ENCODE measurements around the gene NEU2.

Gene NEU2

GRCh38 chr2:233033672-233034071 is 1.2 kb downstream of the NEU2 start:
- H2BK15ac ChIP-seq (replicated peaks; ENCODE audit: low read depth) = no peak overlapping the region
- H3K79me1 ChIP-seq (ENCODE audit: low read length) = no peaks in the 10 kb centered on the region
- DNase-seq = no peak
- no peak overlapping the region for H3K4ac ChIP-seq (ENCODE audit: low read depth, low read length)
- no peak overlapping the region for H3K9ac ChIP-seq (ENCODE audit: low read length)
- no peak overlapping the region for H3K23ac ChIP-seq (ENCODE audit: low read length)
- H4K5ac ChIP-seq (ENCODE audit: low read length) = no peak overlapping the region
- no peaks in the 10 kb centered on the region for H3K27me3 ChIP-seq (ENCODE audit: insufficient read depth, low read length, poor library complexity)
- H3K18ac ChIP-seq (ENCODE audit: low read length) = no peak overlapping the region
- H3K4me3 ChIP-seq (ENCODE audit: low read length) = no peak overlapping the region
- H3K36me3 ChIP-seq (ENCODE audit: control insufficient read depth, insufficient read depth, low read length) = no peaks in the 10 kb centered on the region
- WGBS (ENCODE audit: extremely low coverage, insufficient coverage, low lambda C conversion rate) = no CpG with 5 or more reads among the region's 9 CpGs
- no peaks in the 10 kb centered on the region for H3K4me1 ChIP-seq (ENCODE audit: control insufficient read depth, low read depth, low read length)
- H2AK5ac ChIP-seq (ENCODE audit: low read length) = no peak overlapping the region
- no peak overlapping the region for H2BK5ac ChIP-seq (ENCODE audit: low read length)
- no peak overlapping the region for H3K56ac ChIP-seq (ENCODE audit: low read length)
- H2BK120ac ChIP-seq (ENCODE audit: low read depth, low read length) = no peak overlapping the region
- H3K27ac ChIP-seq (ENCODE audit: low read depth, low read length) = no peak overlapping the region
- no peak overlapping the region for H4K8ac ChIP-seq (ENCODE audit: low read depth, low read length)
- no peak overlapping the region for H3K4me2 ChIP-seq (ENCODE audit: low read length)
- H3K79me2 ChIP-seq (ENCODE audit: control insufficient read depth, insufficient read depth, low read length) = no peaks in the 10 kb centered on the region

GRCh38 chr2:233034091-233034882 is 1.8 kb downstream of the NEU2 start:
- WGBS (ENCODE audit: extremely low coverage, insufficient coverage, low lambda C conversion rate) = no CpG with 5 or more reads among the region's 37 CpGs

GRCh38 chr2:233035426-233036161 is 3.1 kb downstream of the NEU2 start:
- H3K27me3 ChIP-seq (ENCODE audit: insufficient read depth, low read length, poor library complexity) = no peaks in the 10 kb centered on the region
- no peak overlapping the region for H3K23ac ChIP-seq (ENCODE audit: low read length)
- no peak overlapping the region for H3K18ac ChIP-seq (ENCODE audit: low read length)
- no peak overlapping the region for H3K56ac ChIP-seq (ENCODE audit: low read length)
- H4K8ac ChIP-seq (ENCODE audit: low read depth, low read length) = no peak overlapping the region
- no peak overlapping the region for H3K27ac ChIP-seq (ENCODE audit: low read depth, low read length)
- H3K4me1 ChIP-seq (ENCODE audit: control insufficient read depth, low read depth, low read length) = no peaks in the 10 kb centered on the region
- H3K79me2 ChIP-seq (ENCODE audit: control insufficient read depth, insufficient read depth, low read length) = no peaks in the 10 kb centered on the region
- no peak overlapping the region for H3K9ac ChIP-seq (ENCODE audit: low read length)
- H2BK15ac ChIP-seq (replicated peaks; ENCODE audit: low read depth) = no peak overlapping the region
- H3K79me1 ChIP-seq (ENCODE audit: low read length) = no peaks in the 10 kb centered on the region
- no peak overlapping the region for H3K4ac ChIP-seq (ENCODE audit: low read depth, low read length)
- no peaks in the 10 kb centered on the region for H3K36me3 ChIP-seq (ENCODE audit: control insufficient read depth, insufficient read depth, low read length)
- WGBS (ENCODE audit: extremely low coverage, insufficient coverage, low lambda C conversion rate) = no CpG with 5 or more reads among the region's 23 CpGs
- no peak overlapping the region for H2AK5ac ChIP-seq (ENCODE audit: low read length)
- H4K5ac ChIP-seq (ENCODE audit: low read length) = no peak overlapping the region
- H3K4me3 ChIP-seq (ENCODE audit: low read length) = no peak overlapping the region
- no peak overlapping the region for H2BK120ac ChIP-seq (ENCODE audit: low read depth, low read length)
- H3K4me2 ChIP-seq (ENCODE audit: low read length) = no peak overlapping the region
- no peak for DNase-seq
- H2BK5ac ChIP-seq (ENCODE audit: low read length) = no peak overlapping the region

More at GRCh38 chr2:233034091-233034882, 1.8 kb downstream of the NEU2 start:
- H4K8ac ChIP-seq (ENCODE audit: low read depth, low read length) = no peak overlapping the region
- no peak overlapping the region for H4K5ac ChIP-seq (ENCODE audit: low read length)
- no peak overlapping the region for H3K56ac ChIP-seq (ENCODE audit: low read length)
- H3K23ac ChIP-seq (ENCODE audit: low read length) = no peak overlapping the region
- H3K4ac ChIP-seq (ENCODE audit: low read depth, low read length) = no peak overlapping the region
- H2BK5ac ChIP-seq (ENCODE audit: low read length) = no peak overlapping the region
- H3K79me2 ChIP-seq (ENCODE audit: control insufficient read depth, insufficient read depth, low read length) = no peaks in the 10 kb centered on the region
- no peaks in the 10 kb centered on the region for H3K36me3 ChIP-seq (ENCODE audit: control insufficient read depth, insufficient read depth, low read length)
- no peaks in the 10 kb centered on the region for H3K27me3 ChIP-seq (ENCODE audit: insufficient read depth, low read length, poor library complexity)
- no peaks in the 10 kb centered on the region for H3K79me1 ChIP-seq (ENCODE audit: low read length)
- no peak overlapping the region for H3K9ac ChIP-seq (ENCODE audit: low read length)
- H2AK5ac ChIP-seq (ENCODE audit: low read length) = no peak overlapping the region
- H2BK120ac ChIP-seq (ENCODE audit: low read depth, low read length) = no peak overlapping the region
- no peak overlapping the region for H3K18ac ChIP-seq (ENCODE audit: low read length)
- H3K4me1 ChIP-seq (ENCODE audit: control insufficient read depth, low read depth, low read length) = no peaks in the 10 kb centered on the region
- DNase-seq = no peak
- no peak overlapping the region for H2BK15ac ChIP-seq (replicated peaks; ENCODE audit: low read depth)
- no peak overlapping the region for H3K27ac ChIP-seq (ENCODE audit: low read depth, low read length)
- no peak overlapping the region for H3K4me3 ChIP-seq (ENCODE audit: low read length)
- no peak overlapping the region for H3K4me2 ChIP-seq (ENCODE audit: low read length)

- H2BK5ac ChIP-seq (ENCODE audit: low read length) = no peak overlapping the region
- no peak overlapping the region for H3K4ac ChIP-seq (ENCODE audit: low read depth, low read length)
- no peaks in the 10 kb centered on the region for H3K27me3 ChIP-seq (ENCODE audit: insufficient read depth, low read length, poor library complexity)
- H3K4me3 ChIP-seq (ENCODE audit: low read length) = no peak overlapping the region
- H3K36me3 ChIP-seq (ENCODE audit: control insufficient read depth, insufficient read depth, low read length) = no peaks in the 10 kb centered on the region
- no peaks in the 10 kb centered on the region for H3K79me2 ChIP-seq (ENCODE audit: control insufficient read depth, insufficient read depth, low read length)
- H3K23ac ChIP-seq (ENCODE audit: low read length) = no peak overlapping the region
- H2BK120ac ChIP-seq (ENCODE audit: low read depth, low read length) = no peak overlapping the region
- no peak overlapping the region for H3K4me2 ChIP-seq (ENCODE audit: low read length)
- no peak for DNase-seq
- no peaks in the 10 kb centered on the region for H3K4me1 ChIP-seq (ENCODE audit: control insufficient read depth, low read depth, low read length)
- no peak overlapping the region for H4K5ac ChIP-seq (ENCODE audit: low read length)
- no CpG with 5 or more reads among the region's 12 CpGs for WGBS (ENCODE audit: extremely low coverage, insufficient coverage, low lambda C conversion rate)
- H3K79me1 ChIP-seq (ENCODE audit: low read length) = no peaks in the 10 kb centered on the region
- no peak overlapping the region for H3K56ac ChIP-seq (ENCODE audit: low read length)
- no peak overlapping the region for H3K27ac ChIP-seq (ENCODE audit: low read depth, low read length)
- no peak overlapping the region for H4K8ac ChIP-seq (ENCODE audit: low read depth, low read length)
- H3K9ac ChIP-seq (ENCODE audit: low read length) = no peak overlapping the region
- H2AK5ac ChIP-seq (ENCODE audit: low read length) = no peak overlapping the region
- H2BK15ac ChIP-seq (replicated peaks; ENCODE audit: low read depth) = no peak overlapping the region
- no peak overlapping the region for H3K18ac ChIP-seq (ENCODE audit: low read length)
Measured at GRCh38 chr2:233036162-233036838, 3.8 kb downstream of the NEU2 start.

- no peak overlapping the region for H3K23ac ChIP-seq (ENCODE audit: low read length)
Measured at GRCh38 chr2:233037078-233037477, 4.6 kb downstream of the NEU2 start.

More at GRCh38 chr2:233037078-233037477, 4.6 kb downstream of the NEU2 start:
- H3K4ac ChIP-seq (ENCODE audit: low read depth, low read length) = no peak overlapping the region
- no peak overlapping the region for H3K27ac ChIP-seq (ENCODE audit: low read depth, low read length)
- no peaks in the 10 kb centered on the region for H3K36me3 ChIP-seq (ENCODE audit: control insufficient read depth, insufficient read depth, low read length)
- no peak for DNase-seq
- H3K79me2 ChIP-seq (ENCODE audit: control insufficient read depth, insufficient read depth, low read length) = no peaks in the 10 kb centered on the region
- H3K4me1 ChIP-seq (ENCODE audit: control insufficient read depth, low read depth, low read length) = no peaks in the 10 kb centered on the region
- H3K9ac ChIP-seq (ENCODE audit: low read length) = no peak overlapping the region
- no peak overlapping the region for H2BK15ac ChIP-seq (replicated peaks; ENCODE audit: low read depth)
- H3K4me3 ChIP-seq (ENCODE audit: low read length) = no peak overlapping the region
- H2AK5ac ChIP-seq (ENCODE audit: low read length) = no peak overlapping the region
- no peaks in the 10 kb centered on the region for H3K27me3 ChIP-seq (ENCODE audit: insufficient read depth, low read length, poor library complexity)
- no peak overlapping the region for H3K4me2 ChIP-seq (ENCODE audit: low read length)
- H3K56ac ChIP-seq (ENCODE audit: low read length) = no peak overlapping the region
- no peak overlapping the region for H2BK120ac ChIP-seq (ENCODE audit: low read depth, low read length)
- no peak overlapping the region for H2BK5ac ChIP-seq (ENCODE audit: low read length)
- no peak overlapping the region for H3K18ac ChIP-seq (ENCODE audit: low read length)
- H3K79me1 ChIP-seq (ENCODE audit: low read length) = no peaks in the 10 kb centered on the region
- no peak overlapping the region for H4K8ac ChIP-seq (ENCODE audit: low read depth, low read length)
- WGBS (ENCODE audit: extremely low coverage, insufficient coverage, low lambda C conversion rate) = no CpG with 5 or more reads among the region's 2 CpGs
- H4K5ac ChIP-seq (ENCODE audit: low read length) = no peak overlapping the region

Data from mesendoderm (in vitro differentiated cells).